ENCODE measurements around the gene SLC8A2.

DNA sequence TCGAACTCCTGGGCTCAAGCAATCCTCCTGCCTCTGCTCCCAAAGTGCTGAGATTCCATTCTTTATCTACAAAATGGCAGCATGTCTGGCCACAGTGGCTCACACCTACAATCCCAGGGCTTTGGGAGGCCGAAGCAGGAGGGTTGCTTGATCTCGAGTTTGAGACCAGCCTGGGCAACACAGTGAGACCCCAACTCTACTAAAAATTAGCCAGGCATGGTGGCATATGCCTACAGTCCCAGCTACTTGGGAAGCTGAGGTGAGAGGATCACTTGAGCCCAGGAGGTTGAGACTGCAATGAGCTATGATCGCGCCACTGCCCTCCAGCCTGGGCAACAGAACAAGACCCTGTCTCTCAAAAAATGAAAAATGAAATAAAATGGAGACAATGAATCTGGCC lies 37.0 kb upstream of the SLC8A2 start:
- TF ChIP-seq CTCF (IDR thresholded peaks at IDR 0.05): no peak
- no peak for TF ChIP-seq EP300 (IDR thresholded peaks at IDR 0.05)
- no peak for TF ChIP-seq POLR2AphosphoS5 (IDR thresholded peaks at IDR 0.05)
